Thyroid gland (tissue), 4 donors: Measurements from ENCODE around the gene C4orf50.

Experiments
- POLR2A ChIP-seq, 2 donors: fragments of 450-650 bp; IDR thresholded peaks; one replicate each; pipeline ENCODE4 v1.6.1; 2017; ENCODE audit warnings: antibody characterized with exemption in 2 of 2, mild to moderate bottlenecking in 2 of 2, moderate library complexity in 1 of 2
- TF ChIP-seq, protein P1 (sequence below), 6 experiments: fragments of 200-600 bp in 3 of 6; fragments of 450-650 bp in 3 of 6; sonication (generic) in 3 of 6; IDR thresholded peaks; one replicate each; pipeline ENCODE4 v1.5.1; 2016 to 2019; ENCODE audit warnings: antibody characterized with exemption in 6 of 6, mild to moderate bottlenecking in 2 of 6, inconsistent platforms in 1 of 6, moderate library complexity in 1 of 6

DNA sequence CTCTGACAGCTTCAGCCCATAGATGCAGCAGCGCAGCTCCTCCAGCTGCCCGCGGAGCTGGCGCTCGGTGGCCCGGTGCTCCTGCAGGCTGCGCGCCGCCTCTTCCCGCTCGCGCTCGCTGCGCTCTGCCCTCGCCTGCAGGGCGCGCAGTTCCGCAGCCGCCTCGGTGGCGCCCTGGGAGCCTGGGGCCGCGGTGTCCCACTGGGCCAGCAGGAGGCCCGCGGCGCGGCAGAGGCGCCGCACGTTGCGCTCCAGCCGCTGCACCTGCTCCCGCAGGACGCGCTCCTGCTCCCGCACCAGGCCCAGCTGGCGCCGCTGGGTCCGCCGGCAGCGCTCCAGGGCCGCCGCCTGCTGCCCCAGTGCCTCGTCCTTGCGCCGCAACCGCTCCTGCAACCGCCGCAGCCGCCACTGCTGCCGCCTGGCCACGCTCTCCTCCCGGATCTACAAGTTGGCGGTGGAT lies 10.1 kb downstream of the C4orf50 start:
- TF ChIP-seq, protein P1, sequence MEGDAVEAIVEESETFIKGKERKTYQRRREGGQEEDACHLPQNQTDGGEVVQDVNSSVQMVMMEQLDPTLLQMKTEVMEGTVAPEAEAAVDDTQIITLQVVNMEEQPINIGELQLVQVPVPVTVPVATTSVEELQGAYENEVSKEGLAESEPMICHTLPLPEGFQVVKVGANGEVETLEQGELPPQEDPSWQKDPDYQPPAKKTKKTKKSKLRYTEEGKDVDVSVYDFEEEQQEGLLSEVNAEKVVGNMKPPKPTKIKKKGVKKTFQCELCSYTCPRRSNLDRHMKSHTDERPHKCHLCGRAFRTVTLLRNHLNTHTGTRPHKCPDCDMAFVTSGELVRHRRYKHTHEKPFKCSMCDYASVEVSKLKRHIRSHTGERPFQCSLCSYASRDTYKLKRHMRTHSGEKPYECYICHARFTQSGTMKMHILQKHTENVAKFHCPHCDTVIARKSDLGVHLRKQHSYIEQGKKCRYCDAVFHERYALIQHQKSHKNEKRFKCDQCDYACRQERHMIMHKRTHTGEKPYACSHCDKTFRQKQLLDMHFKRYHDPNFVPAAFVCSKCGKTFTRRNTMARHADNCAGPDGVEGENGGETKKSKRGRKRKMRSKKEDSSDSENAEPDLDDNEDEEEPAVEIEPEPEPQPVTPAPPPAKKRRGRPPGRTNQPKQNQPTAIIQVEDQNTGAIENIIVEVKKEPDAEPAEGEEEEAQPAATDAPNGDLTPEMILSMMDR (IDR thresholded peaks at IDR 0.05) = no peak
- no peak for TF ChIP-seq POLR2A (IDR thresholded peaks at IDR 0.05)
